RWPE2 (cell line): ENCODE measurements around the gene CNIH3.

Source experiments
- ATAC-seq: fragments of 200-7000 bp; cut with Tn5 transposase; 3 replicates; pipeline ENCODE4 v1.9.1; 2021; ENCODE audit warnings: low read depth
- DNase-seq: peaks from one replicate; pipeline ENCODE4 v3.0.0-alpha.2; 2020; ENCODE audit warnings: low spot score
- H3K27ac ChIP-seq: fragments of 450-650 bp; 2 replicates; pipeline ENCODE4 v1.5.1; 2017; ENCODE audit warnings: mild to moderate bottlenecking; ENCODE audit not compliant: poor library complexity, severe bottlenecking
- H3K27me3 ChIP-seq: fragments of 250-450 bp; sonication (Bioruptor Pico); 2 replicates; pipeline ENCODE4 v1.5.1; 2021; ENCODE audit warnings: mild to moderate bottlenecking, moderate library complexity; ENCODE audit not compliant: insufficient read depth, poor library complexity, severe bottlenecking
- H3K36me3 ChIP-seq: fragments of 250-450 bp; sonication (Bioruptor Pico); 2 replicates; pipeline ENCODE4 v1.5.1; 2020; ENCODE audit warnings: low read depth, mild to moderate bottlenecking, moderate library complexity
- H3K4me1 ChIP-seq: fragments of 250-450 bp; sonication (Bioruptor Pico); 2 replicates; pipeline ENCODE4 v1.5.1; 2021; ENCODE audit warnings: mild to moderate bottlenecking, moderate library complexity; ENCODE audit not compliant: insufficient read depth, poor library complexity, severe bottlenecking
- H3K4me3 ChIP-seq: fragments of 250-450 bp; sonication (Bioruptor Pico); 2 replicates; pipeline ENCODE4 v1.5.1; 2021; ENCODE audit warnings: mild to moderate bottlenecking, moderate library complexity; ENCODE audit not compliant: severe bottlenecking
- H3K9me3 ChIP-seq: fragments of 250-450 bp; sonication (Bioruptor Pico); 2 replicates; pipeline ENCODE4 v1.5.1; 2021; ENCODE audit warnings: mild to moderate bottlenecking, moderate library complexity; ENCODE audit not compliant: severe bottlenecking
- TF ChIP-seq, protein P1 (sequence below): fragments of 450-650 bp; IDR thresholded peaks from one replicate; pipeline ENCODE4 v1.5.1; 2017; ENCODE audit warnings: mild to moderate bottlenecking, moderate library complexity; ENCODE audit not compliant: poor library complexity, severe bottlenecking

The CNIH3 gene

DNA sequence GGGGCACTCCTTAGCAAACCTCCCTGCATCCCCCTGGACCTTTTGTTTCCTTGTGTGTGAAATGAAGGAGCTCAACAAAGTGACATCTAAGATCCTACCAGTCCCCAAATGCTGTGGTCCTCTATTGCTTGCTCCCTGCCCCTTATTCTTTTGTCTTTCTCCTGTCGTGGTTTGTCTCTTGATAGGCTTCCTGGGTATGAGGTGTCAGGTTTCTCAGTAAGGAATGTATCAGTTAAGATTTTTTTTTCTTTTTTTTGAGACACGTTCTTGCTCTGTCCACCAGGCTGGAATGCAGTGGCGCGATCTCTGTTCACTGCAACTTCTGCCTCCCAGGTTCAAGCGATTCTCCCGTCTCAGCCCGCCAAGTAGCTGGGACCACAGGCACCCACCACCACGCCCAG lies 16.8 kb downstream of the CNIH3 start:
- Histone ChIP-seq H3K4me3 (no peak overlapping the region), H3K36me3 (no peaks in the 10 kb centered on the region), H3K27me3 (no peaks in the 10 kb centered on the region), H3K27ac (no peak overlapping the region), H3K4me1 (no peaks in the 10 kb centered on the region), H3K9me3 (no peaks in the 10 kb centered on the region)
- ATAC-seq (no peak; the same call in 2 of the 3 replicates), DNase-seq (no peak)
- TF ChIP-seq, protein P1, sequence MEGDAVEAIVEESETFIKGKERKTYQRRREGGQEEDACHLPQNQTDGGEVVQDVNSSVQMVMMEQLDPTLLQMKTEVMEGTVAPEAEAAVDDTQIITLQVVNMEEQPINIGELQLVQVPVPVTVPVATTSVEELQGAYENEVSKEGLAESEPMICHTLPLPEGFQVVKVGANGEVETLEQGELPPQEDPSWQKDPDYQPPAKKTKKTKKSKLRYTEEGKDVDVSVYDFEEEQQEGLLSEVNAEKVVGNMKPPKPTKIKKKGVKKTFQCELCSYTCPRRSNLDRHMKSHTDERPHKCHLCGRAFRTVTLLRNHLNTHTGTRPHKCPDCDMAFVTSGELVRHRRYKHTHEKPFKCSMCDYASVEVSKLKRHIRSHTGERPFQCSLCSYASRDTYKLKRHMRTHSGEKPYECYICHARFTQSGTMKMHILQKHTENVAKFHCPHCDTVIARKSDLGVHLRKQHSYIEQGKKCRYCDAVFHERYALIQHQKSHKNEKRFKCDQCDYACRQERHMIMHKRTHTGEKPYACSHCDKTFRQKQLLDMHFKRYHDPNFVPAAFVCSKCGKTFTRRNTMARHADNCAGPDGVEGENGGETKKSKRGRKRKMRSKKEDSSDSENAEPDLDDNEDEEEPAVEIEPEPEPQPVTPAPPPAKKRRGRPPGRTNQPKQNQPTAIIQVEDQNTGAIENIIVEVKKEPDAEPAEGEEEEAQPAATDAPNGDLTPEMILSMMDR, result no peak

DNA sequence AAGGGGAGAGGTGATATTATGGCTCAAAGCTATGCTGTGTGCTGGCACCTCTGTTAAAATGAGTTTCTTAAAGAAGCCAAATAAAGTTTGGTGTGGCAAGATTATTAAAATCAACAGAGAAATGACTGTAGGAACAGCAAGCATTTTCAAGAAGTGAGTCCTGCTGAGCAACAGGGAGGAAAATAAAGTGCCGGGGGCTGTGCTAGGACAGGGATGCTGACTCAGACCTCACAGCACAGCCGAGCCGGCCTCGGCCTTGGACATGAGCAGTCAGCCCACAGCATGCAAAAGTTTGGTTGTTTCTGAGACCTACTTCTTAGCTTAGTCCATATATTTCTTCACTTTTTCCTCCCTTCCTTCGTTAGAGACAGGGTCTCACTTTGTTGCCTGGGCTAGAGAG lies 19.2 kb downstream of the CNIH3 start:
- no peak overlapping the region for H3K4me3 ChIP-seq
- H3K27me3 ChIP-seq, result no peaks in the 10 kb centered on the region
- no peaks in the 10 kb centered on the region for H3K9me3 ChIP-seq
- TF ChIP-seq, protein P1, result no peak
- H3K27ac ChIP-seq, result no peak overlapping the region
- no peaks in the 10 kb centered on the region for H3K4me1 ChIP-seq
- DNase-seq (no peak), ATAC-seq (peak; percentile 94)
- H3K36me3 ChIP-seq, result no peaks in the 10 kb centered on the region

DNA sequence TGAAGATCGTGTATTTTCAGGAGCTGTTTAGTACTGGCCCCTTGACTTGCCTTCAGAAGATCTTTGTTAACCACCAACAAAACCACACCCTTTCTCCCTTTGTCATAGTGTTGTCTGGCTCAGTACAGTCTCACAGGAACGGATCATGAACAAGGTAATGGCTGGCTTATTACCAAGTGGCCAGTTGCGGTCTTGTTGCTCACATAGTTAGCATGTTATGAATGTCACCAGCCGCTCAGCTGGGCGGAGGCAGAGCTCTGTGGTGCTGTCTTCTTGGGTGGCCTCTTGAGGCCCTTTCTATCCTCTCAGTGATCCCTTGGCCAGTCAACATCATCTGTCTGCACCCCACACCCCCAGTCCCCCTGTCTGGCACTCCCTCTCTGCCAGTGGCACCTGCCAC lies 21.4 kb downstream of the CNIH3 start:
- TF ChIP-seq, protein P1, result no peak
- Histone ChIP-seq H3K9me3 (no peaks in the 10 kb centered on the region), H3K27me3 (no peaks in the 10 kb centered on the region), H3K4me3 (no peak overlapping the region), H3K27ac (no peak overlapping the region), H3K36me3 (no peaks in the 10 kb centered on the region), H3K4me1 (no peaks in the 10 kb centered on the region)
- DNase-seq (no peak), ATAC-seq (no peak)

DNA sequence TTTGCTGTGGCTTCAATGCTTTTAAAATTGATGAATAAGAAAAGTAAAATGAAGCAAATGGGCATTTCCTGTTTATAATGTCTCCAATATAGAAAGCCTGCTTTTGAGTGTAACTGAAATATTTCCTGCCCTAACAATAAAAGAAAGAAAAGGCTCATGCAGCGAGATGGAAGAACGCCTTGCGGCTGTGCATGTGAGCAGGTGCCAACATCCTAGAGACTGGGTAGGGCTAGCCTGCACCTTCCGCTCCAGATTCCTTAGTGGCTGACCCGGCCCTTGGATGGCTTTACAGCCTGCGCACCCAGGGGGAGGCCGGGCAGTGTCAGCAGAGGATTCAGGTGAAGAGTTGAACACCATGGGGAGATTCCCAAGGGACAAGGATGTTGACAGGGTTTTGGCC lies 21.8 kb downstream of the CNIH3 start:
- TF ChIP-seq, protein P1, result no peak
- Histone ChIP-seq H3K4me1 (no peaks in the 10 kb centered on the region), H3K27ac (no peak overlapping the region), H3K9me3 (no peaks in the 10 kb centered on the region), H3K27me3 (no peaks in the 10 kb centered on the region), H3K36me3 (no peaks in the 10 kb centered on the region), H3K4me3 (no peak overlapping the region)
- no peak for DNase-seq
- no peak for ATAC-seq

DNA sequence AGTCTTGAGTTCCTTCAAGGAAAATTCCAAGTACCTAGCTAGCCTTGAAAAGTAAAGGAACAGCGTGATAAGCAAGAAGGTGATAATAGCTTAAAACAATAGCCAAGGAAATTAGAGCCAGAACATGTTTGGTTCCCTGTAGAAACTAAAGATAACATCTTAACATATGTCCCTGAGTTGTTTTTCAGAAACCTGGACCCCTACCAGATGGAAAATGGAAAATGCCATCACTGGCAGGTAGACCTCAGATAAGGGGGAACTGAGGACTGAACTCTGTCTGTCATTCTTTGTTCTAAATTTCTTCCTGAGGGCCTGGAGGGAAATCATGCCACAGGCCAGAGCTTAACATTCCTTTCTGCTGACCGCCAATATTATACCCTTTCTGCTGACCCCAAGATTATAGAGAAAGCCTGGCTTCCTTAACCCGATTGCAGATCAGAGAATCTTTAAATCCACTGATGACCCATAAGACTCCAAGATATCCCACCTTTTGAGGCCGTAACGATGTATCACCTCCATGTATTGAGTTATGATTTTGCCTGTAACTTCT lies 23.4 kb downstream of the CNIH3 start:
- Histone ChIP-seq H3K9me3 (no peaks in the 10 kb centered on the region), H3K4me3 (no peak overlapping the region), H3K36me3 (no peaks in the 10 kb centered on the region), H3K27me3 (no peaks in the 10 kb centered on the region), H3K4me1 (no peaks in the 10 kb centered on the region), H3K27ac (no peak overlapping the region)
- no peak for DNase-seq
- TF ChIP-seq, protein P1, result no peak
- ATAC-seq, result no peak
